Dermis microvascular lymphatic vessel endothelial cell (primary cell): ENCODE measurements around the gene SLC12A4. TPM values are rescaled to one million over a fixed set of nuclear protein-coding genes. Genes with fewer than 3 reads are reported as not detected.

Experiments used
- DNase-seq, 2 donors: peaks; one replicate each; pipeline versions ENCODE4 v3.0.0 to v3.0.0-alpha.2; 2010; ENCODE audit warnings: low read depth in 2 of 2
- total RNA-seq: library from RNA; depleted of rRNA; stranded (reverse); fragments of >200 nt; gene quantifications from 2 replicates; pipeline ENCODE4 v1.2.1, GENCODE V29; 2014

The SLC12A4 gene
- total RNA-seq, 1 donor from 2014 or later, result 46.7 TPM

DNA sequence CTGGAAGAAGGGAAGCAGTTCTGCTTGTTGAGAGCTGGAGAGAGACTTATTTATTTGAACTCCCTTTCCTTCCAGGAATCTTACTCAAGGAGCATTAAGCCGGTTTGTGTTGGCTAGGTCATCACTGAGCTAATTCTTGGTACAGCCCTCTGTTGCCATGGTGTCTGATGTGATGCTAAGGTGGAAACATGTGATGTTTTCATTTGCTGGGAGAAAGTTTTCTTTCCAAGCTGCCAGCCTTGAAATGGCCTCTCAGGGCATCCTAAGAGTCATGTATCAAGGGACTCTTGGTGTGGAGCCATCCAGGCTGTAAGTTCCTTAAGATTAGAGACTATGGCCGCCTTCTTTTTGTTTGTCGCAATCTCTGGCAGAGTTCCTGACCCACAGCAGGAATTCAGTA, 71.2 kb downstream of the SLC12A4 start:
- peak in 1 of 2 donors; percentile 93 for DNase-seq

DNA sequence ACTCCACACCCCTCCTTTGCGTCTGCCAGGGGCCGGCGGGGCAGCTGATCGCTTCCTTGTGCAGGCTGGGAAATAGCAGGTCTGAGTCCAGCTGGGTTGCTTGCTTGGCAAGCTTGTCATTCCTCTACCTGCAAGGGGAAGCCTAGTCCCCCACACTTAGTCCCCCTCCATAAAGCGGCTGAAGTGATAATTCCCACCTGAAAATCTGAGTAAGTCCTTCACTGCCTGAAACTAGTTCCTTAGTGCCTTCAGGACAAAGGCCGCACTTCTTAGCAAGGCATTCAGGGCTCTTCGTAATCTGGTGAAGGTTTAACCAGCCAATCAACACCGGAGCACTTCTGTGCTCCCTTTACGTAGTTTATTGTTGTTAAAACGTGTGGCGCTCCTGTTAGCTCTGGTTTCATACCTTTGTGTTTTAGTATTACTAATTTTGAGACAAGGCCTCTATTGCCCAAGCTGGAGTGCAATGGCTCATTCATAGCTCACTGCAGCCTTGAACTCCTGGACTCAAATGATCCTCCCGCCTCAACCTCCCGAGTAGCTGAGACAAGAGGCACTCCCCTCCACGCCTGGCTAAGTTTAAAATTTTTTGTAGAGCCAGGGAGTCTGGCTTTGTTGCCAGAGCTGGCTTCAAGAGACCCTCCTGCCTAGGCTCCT, 74.6 kb downstream of the SLC12A4 start:
- DNase-seq, result peak in 1 of 2 donors; percentile 40

Other genes starting within 250 kb of the SLC12A4 start
- gene GFOD2, start 249.3 kb downstream of the SLC12A4 start, total RNA-seq, result 49.2 and 78.0 TPM in 2 replicates
- gene RANBP10, start 162.1 kb downstream of the SLC12A4 start, total RNA-seq, result 5.0 and 11.4 TPM in 2 replicates
- gene TSNAXIP1, start 161.7 kb downstream of the SLC12A4 start, total RNA-seq, result 0.26 and 0.51 TPM in 2 replicates
- 30.2 and 40.0 TPM in 2 replicates for gene THAP11, start 126.3 kb downstream of the SLC12A4 start, total RNA-seq
- 214 and 283 TPM in 2 replicates for gene NUTF2, start 121.7 kb downstream of the SLC12A4 start, total RNA-seq
- gene CENPT, start 120.9 kb downstream of the SLC12A4 start, total RNA-seq, result 14.5 and 20.0 TPM in 2 replicates
- gene EDC4, start 95.6 kb downstream of the SLC12A4 start, total RNA-seq, result 52.2 and 64.1 TPM in 2 replicates
- 0.13 TPM in 2 replicates for gene NRN1L, start 83.8 kb downstream of the SLC12A4 start, total RNA-seq
- 8.7 and 17.6 TPM in 2 replicates for gene PSKH1, start 75.4 kb downstream of the SLC12A4 start, total RNA-seq
- gene CTRL, start 36.8 kb downstream of the SLC12A4 start, total RNA-seq, result 0.25 and 0.26 TPM in 2 replicates
- 76.5 and 89.4 TPM in 2 replicates for gene PSMB10, start 31.8 kb downstream of the SLC12A4 start, total RNA-seq
- gene LCAT, start 24.5 kb downstream of the SLC12A4 start, total RNA-seq, result 1.8 and 5.7 TPM in 2 replicates
- gene DPEP3, start 11.9 kb upstream of the SLC12A4 start, total RNA-seq, result 0.13 TPM in 1 of 2 replicates, not detected in the other
- gene DPEP2, start 30.8 kb upstream of the SLC12A4 start, total RNA-seq, result 4.1 and 25.5 TPM in 2 replicates
- gene DPEP2NB, start 47.3 kb upstream of the SLC12A4 start, total RNA-seq, result not detected in 2 replicates
- 14.5 and 27.6 TPM in 2 replicates for gene DDX28, start 54.6 kb upstream of the SLC12A4 start, total RNA-seq
- 19.4 and 22.5 TPM in 2 replicates for gene DUS2, start 54.6 kb upstream of the SLC12A4 start, total RNA-seq
- 15.7 and 24.9 TPM in 2 replicates for gene NFATC3, start 116.7 kb upstream of the SLC12A4 start, total RNA-seq